GM18526 (cell line): ENCODE measurements around the gene AUNIP.

Source experiments
- POLR2A ChIP-seq: IDR thresholded peaks from 3 replicates; pipeline ENCODE4 v1.6.1; 2011; ENCODE audit not compliant: insufficient read length; ENCODE audit errors: extremely low read depth

The AUNIP gene

GRCh38 chr1:25875154-25875855 is 16.0 kb upstream of the AUNIP start, which contains the start of gene PAQR7:
Gene PAQR7, minus strand, starts transcription at chr1:25875708. Its CDS starts 11,869 bp downstream, at chr1:25863839.
- peak; percentile 28 for TF ChIP-seq POLR2A

- no peak for TF ChIP-seq POLR2A
Observed at GRCh38 chr1:25874635-25875153, 15.4 kb upstream of the AUNIP start.

DNA sequence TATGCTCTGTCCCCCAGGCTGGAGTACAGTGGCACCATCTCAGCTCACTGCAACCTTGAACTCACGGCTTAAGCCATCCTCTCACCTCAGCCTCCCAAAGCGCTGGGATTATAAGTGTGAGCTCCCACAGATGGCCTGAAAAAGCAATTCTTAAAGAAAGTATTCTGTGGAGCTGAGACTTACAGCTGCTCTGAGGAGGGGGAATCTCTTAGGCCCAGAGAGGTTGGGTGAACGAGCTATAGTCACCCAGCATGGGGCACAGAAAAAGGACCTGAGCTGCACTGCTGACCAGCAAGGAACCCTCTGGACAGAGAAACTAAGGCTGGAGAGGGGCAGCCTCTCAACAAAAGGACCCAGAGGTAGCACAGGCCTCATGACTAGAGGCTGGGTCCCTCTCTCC is 15.0 kb upstream of the AUNIP start:
- no peak for TF ChIP-seq POLR2A

DNA sequence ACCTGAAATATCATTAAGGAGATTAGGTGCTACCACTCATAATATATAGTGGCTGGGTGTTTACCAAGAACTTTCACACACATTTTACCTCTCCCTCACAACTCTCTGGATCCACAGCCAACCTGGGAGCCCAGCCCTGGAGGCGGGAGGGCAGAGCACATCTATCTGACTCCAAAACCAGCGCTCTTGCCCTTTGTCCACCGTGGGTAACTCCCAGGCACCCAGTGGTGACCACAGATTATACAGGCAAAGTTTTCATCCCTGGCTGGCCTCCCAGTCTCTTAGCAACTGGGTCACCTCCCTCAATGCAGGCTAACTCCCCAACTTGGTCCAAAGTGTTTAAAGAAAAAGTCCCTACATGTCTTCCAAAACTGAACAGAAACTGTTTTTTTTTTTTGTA is 13.9 kb upstream of the AUNIP start:
- TF ChIP-seq POLR2A, result no peak

DNA sequence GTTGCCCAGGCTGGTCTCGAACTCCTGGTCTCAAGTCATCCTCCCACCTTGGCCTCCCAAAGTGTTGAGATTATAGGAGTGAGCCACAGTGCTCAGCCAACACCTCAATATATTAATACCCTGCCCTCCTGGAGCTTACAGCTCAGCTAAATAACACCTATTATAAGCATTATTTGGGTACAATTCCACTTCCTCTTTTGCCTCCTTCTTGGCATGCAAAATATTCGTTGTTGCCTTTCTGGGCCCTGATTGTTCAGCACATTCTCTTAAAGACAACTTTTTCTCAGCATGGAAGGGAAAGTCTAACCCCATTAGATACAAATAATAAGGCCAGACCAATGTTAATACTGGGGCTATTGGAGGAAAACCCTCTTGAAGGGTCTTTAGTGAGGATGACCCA is 13.5 kb upstream of the AUNIP start:
- TF ChIP-seq POLR2A, result no peak

DNA sequence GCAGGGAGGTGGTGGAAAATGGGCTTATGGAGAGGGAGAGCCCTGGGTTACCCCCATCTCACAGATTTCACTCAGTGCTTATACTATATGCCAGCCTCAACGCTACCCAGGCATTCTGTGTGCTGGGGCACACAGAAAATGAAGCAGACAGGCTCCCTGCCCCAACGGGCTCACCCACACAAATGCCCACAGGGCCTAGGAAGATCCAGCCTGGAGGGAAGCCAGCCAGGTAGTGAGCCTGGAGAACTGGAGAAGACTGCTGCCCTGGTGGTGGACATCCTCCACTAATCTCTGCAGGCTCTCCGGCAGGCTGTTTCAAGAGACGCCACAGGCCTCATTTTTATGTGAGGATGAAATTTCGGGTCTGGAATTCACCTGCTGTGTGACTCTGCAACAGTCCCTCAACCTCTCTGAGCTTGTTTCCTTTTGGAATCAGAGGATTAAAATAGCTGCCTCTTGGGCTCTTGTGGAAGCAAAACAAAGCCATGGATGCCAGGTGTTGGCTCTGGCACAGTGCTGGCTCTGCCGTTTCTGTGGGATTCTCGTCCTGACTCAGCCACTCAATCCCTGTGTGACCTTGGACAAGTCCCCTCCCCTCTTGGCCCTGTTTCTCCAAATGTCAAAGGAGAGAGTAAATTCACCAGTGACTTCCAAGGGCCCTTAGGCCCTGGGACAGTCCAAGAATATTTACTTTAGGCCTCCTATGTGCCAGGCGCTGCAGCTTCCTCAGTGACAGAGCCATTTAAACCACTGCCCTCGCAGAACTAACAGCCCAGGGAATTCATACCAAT is 12.6 kb upstream of the AUNIP start:
- no peak for TF ChIP-seq POLR2A

GRCh38 chr1:25871086-25871703 is 11.9 kb upstream of the AUNIP start:
- no peak for TF ChIP-seq POLR2A

DNA sequence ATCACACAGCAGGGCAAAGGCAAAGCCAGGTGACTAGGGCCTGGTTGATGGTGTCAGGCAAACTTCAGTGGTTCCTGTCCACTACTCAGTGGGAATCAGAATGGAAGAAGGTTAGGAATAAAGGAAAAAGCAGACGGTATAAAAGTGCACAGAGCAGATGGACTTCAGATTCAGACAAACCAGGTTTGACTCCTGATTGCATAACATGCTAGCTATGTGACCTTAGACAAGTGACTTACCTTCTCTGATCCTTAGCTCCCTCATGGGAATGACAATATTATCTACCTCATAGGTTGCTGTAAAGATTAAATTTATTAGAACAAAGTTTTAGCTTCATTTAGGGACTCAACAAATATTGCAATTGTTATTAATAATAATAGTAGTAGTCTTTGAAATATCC is 11.4 kb upstream of the AUNIP start:
- no peak for TF ChIP-seq POLR2A

GRCh38 chr1:25869909-25870606 is 10.8 kb upstream of the AUNIP start:
- no peak for TF ChIP-seq POLR2A

DNA sequence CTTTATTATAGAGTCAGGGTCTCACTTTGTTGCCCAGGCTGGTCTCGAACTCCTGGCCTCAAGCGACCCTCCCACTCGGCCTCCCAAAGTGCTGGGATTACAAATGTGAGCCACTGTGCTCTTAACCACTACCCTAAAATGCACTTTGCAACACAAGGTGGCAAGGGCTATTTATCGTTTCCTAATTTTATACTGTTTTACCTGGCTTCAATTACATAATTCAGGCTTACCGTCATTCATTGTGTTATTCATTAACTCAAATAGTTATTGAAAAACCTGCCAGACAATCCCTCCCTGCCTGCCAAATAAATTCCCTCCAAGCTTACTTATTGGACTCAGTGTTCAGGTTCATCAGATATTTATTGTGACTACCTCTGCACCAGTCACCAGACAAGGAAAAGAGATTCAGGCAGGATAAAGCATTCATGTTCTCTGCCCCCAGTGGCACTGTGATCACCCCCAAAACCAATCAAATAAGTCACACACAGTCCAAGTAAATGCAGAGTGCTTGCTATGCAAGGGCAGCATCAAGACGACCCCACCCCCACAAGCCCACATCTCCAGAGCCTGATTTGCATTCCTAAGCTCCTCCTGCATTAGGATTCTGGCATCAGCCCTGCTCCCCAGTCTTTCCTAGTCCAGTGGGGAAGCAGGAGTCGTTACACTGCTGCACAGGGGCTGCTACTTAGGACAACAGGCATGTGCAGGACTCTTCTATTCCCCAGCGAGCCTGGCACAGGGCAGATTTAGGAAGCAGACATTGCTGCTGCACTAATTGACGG is 8.1 kb upstream of the AUNIP start:
- no peak for TF ChIP-seq POLR2A

DNA sequence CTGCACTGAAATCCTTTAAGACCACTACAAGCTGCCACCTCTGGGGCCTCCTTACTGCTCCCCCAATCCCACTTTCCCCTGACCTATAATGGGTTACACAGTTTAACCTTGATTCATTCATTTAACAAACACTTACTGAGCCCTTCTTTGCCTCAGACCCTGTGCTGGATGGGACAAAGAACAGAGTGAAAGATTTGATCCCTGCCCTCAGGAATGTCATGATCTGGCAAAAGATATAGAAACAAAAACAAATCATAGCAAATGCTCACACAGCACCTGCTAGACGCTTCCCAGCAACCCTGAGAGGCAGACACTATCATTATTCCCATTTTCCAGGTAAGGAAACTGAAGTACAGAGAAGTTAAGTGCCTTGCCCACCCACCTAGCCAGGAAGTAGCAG is 7.0 kb upstream of the AUNIP start:
- TF ChIP-seq POLR2A, result no peak

GRCh38 chr1:25864434-25864833 is 5.2 kb upstream of the AUNIP start:
- TF ChIP-seq POLR2A, result no peak

- TF ChIP-seq POLR2A, result no peak
Observed at GRCh38 chr1:25863486-25864262, 4.4 kb upstream of the AUNIP start.
